GM12878 (cell line): Measurements from ENCODE around the gene PDE4DIP. TPM values are rescaled to one million over a fixed set of nuclear protein-coding genes. Genes with fewer than 3 reads are reported as not detected.
"Not testable (repeated sequence)": the region's sequence is repeated elsewhere in the genome, so short reads cannot be mapped to it uniquely, and the experiment has no call there.

Source experiments
- ATAC-seq: fragments of 200-7000 bp; cut with Tn5 transposase; 3 replicates; pipeline ENCODE4 v1.9.1; 2020; ENCODE audit warnings: mild to moderate bottlenecking, moderate library complexity
- BruUV-seq: library from RNA; stranded (reverse); fragments of 400-500 nt; replicated peaks from 2 replicates; lab custom pipeline; 2021; lab: Mats Ljungman, UMichigan
- CTCF ChIA-PET: fragments of 300-600 bp; sonication (Branson Sonifier 250); formaldehyde crosslinking; extraction: SDS; loops from one replicate; lab custom pipeline; 2021; ENCODE audit warnings: inconsistent platforms; lab: Yijun Ruan, JAX
- POLR2A ChIA-PET: fragments of 350-600 bp; formaldehyde crosslinking; extraction: SDS; loops from one replicate; lab custom pipeline; 2021; ENCODE audit warnings: inconsistent platforms; lab: Charles Lee
- RAD21 ChIA-PET: fragments of 300-600 bp; sonication (Branson Sonifier 250); formaldehyde crosslinking; loops from one replicate; lab custom pipeline; 2023; ENCODE audit warnings: antibody characterized with exemption; ENCODE audit not compliant: unreplicated experiment; lab: Charles Lee
- SMC1A ChIA-PET: fragments of 300-600 bp; sonication (Branson Sonifier 250); formaldehyde crosslinking; loops from one replicate; lab custom pipeline; 2023; ENCODE audit not compliant: unreplicated experiment, uncharacterized antibody; lab: Charles Lee
- DNase-seq: peaks from one replicate; pipeline ENCODE4 v3.0.0-alpha.2; 2011; ENCODE audit warnings: low read depth, low spot score
- FAIRE-seq: peaks from 3 replicates; lab custom pipeline; 2011; peaks lifted over from hg19 to GRCh38; lab: Jason Lieb, UNC
- H2AFZ ChIP-seq: 2 replicates; pipeline ENCODE4 v1.6.0; 2011; ENCODE audit warnings: low read depth, low read length, control low read depth; ENCODE audit not compliant: control insufficient read depth
- H3K27ac ChIP-seq: 2 replicates; pipeline ENCODE4 v1.5.1; 2011; ENCODE audit warnings: control low read depth; ENCODE audit not compliant: control insufficient read depth, insufficient read depth
- H3K27me3 ChIP-seq, 2 experiments: replicated peaks in 1 of 2; 2 replicates each; pipeline versions ENCODE4 v1.6.0 to v1.6.1; 2011; ENCODE audit warnings: low read length in 1 of 2; ENCODE audit not compliant: control insufficient read depth in 2 of 2, insufficient read depth in 2 of 2
- H3K36me3 ChIP-seq, 2 experiments: 2 replicates each; pipeline ENCODE4 v1.5.1; 2011; ENCODE audit warnings: low read length in 1 of 2; ENCODE audit not compliant: control insufficient read depth in 2 of 2, insufficient read depth in 2 of 2
- H3K4me1 ChIP-seq: 2 replicates; pipeline ENCODE4 v1.6.1; 2011; ENCODE audit warnings: mild to moderate bottlenecking, low read length, moderate library complexity, mixed read lengths; ENCODE audit not compliant: control insufficient read depth, insufficient read depth
- H3K4me2 ChIP-seq: 2 replicates; pipeline ENCODE4 v1.6.0; 2011; ENCODE audit warnings: control low read depth; ENCODE audit not compliant: control insufficient read depth, insufficient read depth
- H3K4me3 ChIP-seq: fragments of 200-600 bp; sonication (generic); 2 replicates; pipeline ENCODE4 v1.5.1; 2016
- H3K79me2 ChIP-seq: 2 replicates; pipeline ENCODE4 v1.6.0; 2011; ENCODE audit warnings: low read length; ENCODE audit not compliant: control insufficient read depth, insufficient read depth
- H3K9ac ChIP-seq: 2 replicates; pipeline ENCODE4 v1.8.0; 2011; ENCODE audit warnings: low read length, control low read depth, mixed read lengths; ENCODE audit not compliant: control insufficient read depth, insufficient read depth
- H3K9me3 ChIP-seq: replicated peaks from 3 replicates; pipeline ENCODE4 v1.5.1; 2011; ENCODE audit warnings: mild to moderate bottlenecking, low read length; ENCODE audit not compliant: control insufficient read depth, insufficient read depth
- H4K20me1 ChIP-seq: 2 replicates; pipeline ENCODE4 v1.6.0; 2011; ENCODE audit not compliant: control insufficient read depth, insufficient read depth
- WGBS: methylation state at CpG from one replicate; pipeline ENCODE4 v1.1.6; 2016; ENCODE audit warnings: low lambda C conversion rate; ENCODE audit not compliant: insufficient replicate concordance, insufficient coverage; ENCODE audit errors: missing lambda C conversion rate; 5-methylcytosine and 5-hydroxymethylcytosine counted together
- in situ Hi-C: fragments of 300-500 bp; cut with MboI; formaldehyde crosslinking; loops from 9 replicates; pipeline ENCODE4 v1.14.3; 2018; ENCODE audit warnings: mixed read lengths
- intact Hi-C: fragments of 100-400 bp; cut with micrococcal nuclease; formaldehyde crosslinking; loops from one replicate; pipeline ENCODE4 v1.14.2; 2022; ENCODE audit not compliant: unreplicated experiment
- polyA plus RNA-seq, 11 experiments: library from polyadenylated mRNA; depleted of rRNA in 4 of 11; unstranded in 6 of 11; stranded (reverse) in 5 of 11; fragments of >200 nt; fragmentation: Nextera tagmentation in 4 of 11; fragmentation: Illumina TruSeq in 1 of 11; extraction: Ambion mirVana in 4 of 11; extraction: Trizol in 1 of 11; gene quantifications; 1 replicate in 1 of 11; 2 replicates in 10 of 11; pipeline versions ENCODE4 v1.2.1 to v1.2.3, GENCODE V29; 2011 to 2016; ENCODE audit warnings: inconsistent platforms in 2 of 11, missing spikeins in 2 of 11, low read depth in 1 of 11
- total RNA-seq, 4 experiments: library from RNA; depleted of rRNA in 3 of 4; stranded (reverse); fragments of >200 nt in 3 of 4; fragmentation: Illumina TruSeq in 1 of 4; extraction: Trizol in 1 of 4; gene quantifications; 2 replicates each; pipeline versions ENCODE4 v1.2.1 to v1.2.3, GENCODE V29; 2013 to 2021

The PDE4DIP gene
- total and polyA plus RNA-seq, 10 of the 15 experiments (the other 5 are each of a cell fraction or from before 2014, with no cell fraction given): 3.5 to 9.0 (median 5.4) TPM

- POLR2A ChIA-PET: not testable (repeated sequence)
These were observed 840 bp downstream of the PDE4DIP start for GRCh38 chr1:148845068-148845467.

GRCh38 chr1:148850347-148850746 lies 6.1 kb downstream of the PDE4DIP start:
- H3K79me2 ChIP-seq, H3K4me2 ChIP-seq, FAIRE-seq, H4K20me1 ChIP-seq, H3K4me3 ChIP-seq, SMC1A ChIA-PET, CTCF ChIA-PET, ATAC-seq, DNase-seq, H2AFZ ChIP-seq, H3K36me3 ChIP-seq, BruUV-seq, H3K27me3 ChIP-seq, H3K9ac ChIP-seq, POLR2A ChIA-PET, H3K4me1 ChIP-seq, in situ Hi-C loops, H3K9me3 ChIP-seq, intact Hi-C loops, H3K27ac ChIP-seq, RAD21 ChIA-PET: not testable (repeated sequence)
- no CpG with 5 or more reads among the region's 2 CpGs for WGBS

More at GRCh38 chr1:148845068-148845467, 840 bp downstream of the PDE4DIP start:
- H3K9ac ChIP-seq, H3K79me2 ChIP-seq, H3K27me3 ChIP-seq, H3K36me3 ChIP-seq, BruUV-seq, H3K27ac ChIP-seq, H3K9me3 ChIP-seq, H2AFZ ChIP-seq, H3K4me1 ChIP-seq, CTCF ChIA-PET, H3K4me3 ChIP-seq, RAD21 ChIA-PET, FAIRE-seq, intact Hi-C loops, in situ Hi-C loops, DNase-seq, SMC1A ChIA-PET, H3K4me2 ChIP-seq, H4K20me1 ChIP-seq: not testable (repeated sequence)
- peak; percentile 28 for ATAC-seq
- no CpG with 5 or more reads among the region's 4 CpGs for WGBS

GRCh38 chr1:148850840-148851239 lies 6.6 kb downstream of the PDE4DIP start:
- intact Hi-C loops, H3K27ac ChIP-seq, H3K4me2 ChIP-seq, H3K27me3 ChIP-seq, FAIRE-seq, POLR2A ChIA-PET, H3K79me2 ChIP-seq, CTCF ChIA-PET, H3K4me1 ChIP-seq, BruUV-seq, H4K20me1 ChIP-seq, H3K9ac ChIP-seq, DNase-seq, RAD21 ChIA-PET, H3K4me3 ChIP-seq, H3K9me3 ChIP-seq, H2AFZ ChIP-seq, ATAC-seq, H3K36me3 ChIP-seq, SMC1A ChIA-PET, in situ Hi-C loops: not testable (repeated sequence)

GRCh38 chr1:148851684-148852083 lies 7.5 kb downstream of the PDE4DIP start:
- intact Hi-C loops, H2AFZ ChIP-seq, H3K27ac ChIP-seq, ATAC-seq, H3K9ac ChIP-seq, CTCF ChIA-PET, BruUV-seq, DNase-seq, H3K27me3 ChIP-seq, H3K4me3 ChIP-seq, RAD21 ChIA-PET, H3K79me2 ChIP-seq, H3K36me3 ChIP-seq, POLR2A ChIA-PET, in situ Hi-C loops, FAIRE-seq, SMC1A ChIA-PET, H3K4me2 ChIP-seq, H3K4me1 ChIP-seq, H3K9me3 ChIP-seq, H4K20me1 ChIP-seq: not testable (repeated sequence)
- WGBS: no CpG with 5 or more reads among the region's 2 CpGs
